NCI-H2081 treated with DMSO at 0.1 percent for 48 hours (cell line): Measurements from ENCODE around the gene PRKCA.

Experiments used
- DNase-seq: peaks from one replicate; lab custom pipeline; 2025; lab: John Stamatoyannopoulos, UW

PRKCA gene

DNA sequence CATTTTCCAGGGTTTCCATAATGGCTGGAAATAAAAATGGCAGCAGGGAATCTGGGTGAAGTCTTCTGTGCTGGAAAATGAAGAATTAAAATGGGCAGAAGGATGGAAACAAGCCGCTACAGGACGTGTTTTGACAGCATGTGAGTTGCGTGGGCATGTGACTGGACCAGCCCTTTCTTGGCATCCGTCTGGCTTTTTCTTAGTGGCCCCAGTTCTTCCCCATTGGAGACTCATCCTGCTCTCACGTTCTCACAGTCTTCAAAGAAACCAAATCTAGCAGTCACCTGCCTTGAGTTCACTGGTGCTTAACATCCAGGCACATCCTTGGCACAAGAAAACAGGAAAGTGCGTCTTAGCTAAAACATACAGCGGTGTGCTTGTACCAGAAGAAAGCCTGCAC is 352.4 kb downstream of the PRKCA start:
- DNase-seq, result no peak

DNA sequence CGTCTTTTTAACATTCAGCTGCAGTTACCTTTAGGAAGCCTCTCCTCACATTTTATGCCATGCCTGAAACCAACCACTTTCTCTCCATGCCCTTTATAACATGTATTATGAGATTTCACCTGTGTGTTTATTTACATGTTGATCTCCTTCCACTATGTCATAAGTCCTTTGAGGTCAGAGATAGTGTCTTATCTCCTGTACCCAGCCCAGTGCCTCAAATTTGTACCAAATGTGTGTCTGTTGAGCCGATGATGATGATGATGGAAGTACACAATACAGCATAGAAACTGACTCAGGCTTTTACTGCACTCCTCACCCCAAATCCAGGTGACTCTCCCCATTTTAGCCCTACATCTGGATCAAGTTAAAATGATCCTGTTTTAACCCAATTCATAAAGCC is 353.0 kb downstream of the PRKCA start:
- DNase-seq, result no peak

- DNase-seq, result no peak
Observed at GRCh38 chr17:66655861-66656260, 353.4 kb downstream of the PRKCA start.

GRCh38 chr17:66661411-66662256 is 359.2 kb downstream of the PRKCA start:
- peak; percentile 85 for DNase-seq

DNA sequence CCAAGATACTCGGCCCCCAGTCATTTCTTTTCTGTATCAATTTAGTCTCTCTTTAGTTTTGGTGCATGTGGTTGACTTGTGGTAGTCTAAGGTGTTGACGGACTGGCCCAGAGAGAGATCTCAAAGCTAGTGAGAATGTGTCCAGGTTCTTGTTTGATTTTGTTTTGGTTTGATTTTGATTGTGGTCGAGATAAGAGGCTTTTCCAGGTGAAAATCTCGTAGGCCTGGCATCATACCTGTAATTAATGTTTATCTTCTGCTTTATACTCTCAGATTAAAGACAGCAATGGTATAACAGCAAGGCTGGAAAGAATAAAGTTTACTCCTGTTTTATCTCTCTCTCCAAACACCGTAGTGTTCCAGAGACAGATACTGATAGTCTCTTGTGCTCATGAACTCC is 360.1 kb downstream of the PRKCA start:
- DNase-seq, result no peak

GRCh38 chr17:66663041-66663606 is 360.7 kb downstream of the PRKCA start:
- DNase-seq, result no peak

DNA sequence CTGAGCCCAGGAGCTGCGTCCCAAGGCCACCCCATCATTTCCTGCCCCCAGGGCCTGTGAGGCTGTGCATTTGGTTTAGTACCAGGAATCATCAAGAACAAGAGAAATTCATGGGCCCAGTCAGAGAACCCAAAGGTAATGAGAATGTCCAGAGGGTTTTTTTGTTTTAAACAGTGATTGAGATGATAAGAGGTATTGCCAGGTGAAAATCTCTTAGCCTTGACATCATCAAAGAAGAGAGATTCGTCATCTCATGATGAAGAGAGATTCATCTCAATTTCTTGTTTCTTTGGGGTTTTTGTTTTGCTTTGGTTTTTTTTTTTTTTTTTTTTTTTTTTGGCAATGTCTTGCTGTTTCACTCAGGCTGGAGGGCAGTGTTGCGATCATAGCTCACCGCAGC is 361.9 kb downstream of the PRKCA start:
- no peak for DNase-seq

GRCh38 chr17:66665194-66665593 is 362.8 kb downstream of the PRKCA start:
- no peak for DNase-seq

GRCh38 chr17:66667090-66667489 is 364.7 kb downstream of the PRKCA start:
- no peak for DNase-seq

DNA sequence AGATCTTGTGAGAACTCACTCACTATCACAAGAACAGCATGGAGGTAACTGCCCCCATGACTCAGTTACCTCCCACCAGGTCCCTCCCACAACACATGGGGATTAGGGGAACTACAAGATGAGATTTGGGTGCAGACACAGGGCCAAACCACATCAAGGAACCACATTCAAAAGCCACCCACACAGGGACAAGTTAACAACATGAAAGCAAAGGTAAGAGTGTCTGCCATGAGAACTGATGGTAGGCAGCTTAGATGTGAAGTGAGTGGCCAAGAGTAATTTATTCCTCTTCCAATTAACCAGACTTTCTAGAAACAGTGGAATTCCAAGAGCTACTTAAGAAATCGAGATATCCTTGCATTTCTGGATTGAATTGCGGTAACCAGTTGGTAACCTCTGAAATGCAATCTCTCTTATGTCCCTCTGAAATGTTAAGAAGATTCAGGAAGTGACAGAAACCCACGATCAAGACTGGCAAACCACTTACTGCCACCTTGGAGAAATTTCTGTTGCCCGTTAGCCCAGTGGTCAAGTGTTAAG is 365.1 kb downstream of the PRKCA start:
- no peak for DNase-seq

- DNase-seq, result no peak
Observed at GRCh38 chr17:66670206-66670605, 367.8 kb downstream of the PRKCA start.

GRCh38 chr17:66671156-66671555 is 368.7 kb downstream of the PRKCA start:
- DNase-seq, result no peak

GRCh38 chr17:66673668-66674276 is 371.4 kb downstream of the PRKCA start:
- peak; percentile 80 for DNase-seq

- no peak for DNase-seq
Observed at GRCh38 chr17:66675273-66675990, 373.0 kb downstream of the PRKCA start.

- no peak for DNase-seq
Observed at GRCh38 chr17:66675991-66676371, 373.6 kb downstream of the PRKCA start.

DNA sequence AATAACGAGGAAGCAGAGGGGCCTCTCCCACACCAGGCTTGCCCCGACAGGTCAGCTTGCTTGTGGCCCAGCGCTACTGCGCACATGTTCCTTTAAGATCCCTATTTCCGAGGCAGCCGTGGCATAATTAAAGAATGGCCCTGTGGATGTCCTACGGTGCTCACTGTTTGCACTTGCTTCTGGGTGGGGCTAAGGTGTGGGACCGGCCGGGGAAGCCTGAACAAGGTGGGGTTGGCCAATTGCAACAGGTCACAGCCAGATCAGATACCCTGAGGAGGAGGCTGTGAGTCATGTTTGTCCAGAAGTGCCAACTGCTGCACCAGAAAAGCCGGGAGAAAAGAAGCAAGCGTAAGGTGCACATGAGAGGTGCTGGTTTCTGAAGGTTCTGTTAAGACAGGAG is 374.0 kb downstream of the PRKCA start:
- no peak for DNase-seq

GRCh38 chr17:66677201-66677981 is 375.0 kb downstream of the PRKCA start:
- no peak for DNase-seq

DNA sequence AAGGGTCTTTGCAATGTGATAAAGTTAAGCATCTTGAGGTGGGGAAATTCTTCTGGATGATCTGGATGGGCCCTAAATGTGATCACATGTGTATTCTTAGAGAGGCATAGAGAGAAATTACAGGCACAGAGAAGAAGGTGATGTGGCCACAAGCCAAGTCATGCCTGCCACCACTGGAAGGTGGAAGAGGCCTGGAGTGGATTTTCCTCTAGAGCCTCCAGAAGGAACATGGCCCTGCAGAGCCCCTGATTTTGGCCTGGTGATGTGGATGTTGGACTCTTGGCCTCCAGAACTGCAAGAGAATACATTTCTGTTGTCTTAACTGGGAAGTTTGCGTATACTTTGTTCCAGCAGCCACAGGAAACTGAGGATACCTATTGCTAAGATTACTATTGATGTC is 375.6 kb downstream of the PRKCA start:
- no peak for DNase-seq

GRCh38 chr17:66678827-66679226 is 376.4 kb downstream of the PRKCA start:
- no peak for DNase-seq

- DNase-seq, result no peak
Observed at GRCh38 chr17:66679631-66680517, 377.5 kb downstream of the PRKCA start.

DNA sequence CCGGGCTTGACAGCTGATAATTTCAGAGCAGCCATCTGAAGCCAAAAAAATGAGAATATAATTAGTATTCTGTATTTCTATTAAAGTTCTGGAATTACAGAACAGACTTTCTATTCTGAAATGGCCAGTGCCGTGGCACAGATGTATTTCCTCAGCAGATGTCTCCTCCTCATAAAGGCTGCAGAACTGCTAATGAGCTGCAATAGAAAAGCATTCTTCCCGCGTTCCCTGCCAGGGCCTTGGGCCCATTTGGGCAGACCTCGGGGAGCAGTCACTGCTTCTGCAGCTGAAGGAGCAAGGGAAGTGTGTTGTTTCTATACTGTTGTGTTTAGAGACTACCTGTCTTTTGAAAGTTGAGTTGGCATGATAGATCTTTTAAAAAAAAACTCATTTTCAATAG is 379.9 kb downstream of the PRKCA start:
- DNase-seq, result no peak
